Suprapubic skin (tissue), 3 donors: ENCODE measurements around the gene MED26.

Experiments
- POLR2A ChIP-seq, 2 donors: fragments of 450-650 bp; IDR thresholded peaks; one replicate each; pipeline ENCODE4 v1.6.1; 2017; ENCODE audit warnings: antibody characterized with exemption in 2 of 2, mild to moderate bottlenecking in 2 of 2, moderate library complexity in 2 of 2
- TF ChIP-seq, protein P1 (sequence below), 2 donors: fragments of 200-600 bp in 1 of 2; fragments of 450-650 bp in 1 of 2; sonication (generic) in 1 of 2; IDR thresholded peaks; one replicate each; pipeline ENCODE4 v1.5.1; 2016 to 2019; ENCODE audit warnings: antibody characterized with exemption in 2 of 2, mild to moderate bottlenecking in 1 of 2, moderate library complexity in 1 of 2

DNA sequence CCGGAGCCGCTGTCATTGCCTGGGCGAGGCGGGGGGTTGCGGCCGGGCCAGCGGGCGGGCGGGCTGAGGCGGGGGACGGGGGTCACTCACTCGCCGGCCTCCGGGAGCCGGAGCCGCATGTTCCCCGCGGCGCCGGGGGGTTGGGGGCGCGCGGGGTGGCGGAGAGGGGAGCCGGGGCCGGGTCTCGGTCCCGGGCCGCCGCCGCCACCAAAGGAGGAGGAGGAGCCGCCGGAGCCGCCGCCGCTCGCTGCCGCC lies 149 bp downstream of the MED26 start:
- TF ChIP-seq, protein P1, sequence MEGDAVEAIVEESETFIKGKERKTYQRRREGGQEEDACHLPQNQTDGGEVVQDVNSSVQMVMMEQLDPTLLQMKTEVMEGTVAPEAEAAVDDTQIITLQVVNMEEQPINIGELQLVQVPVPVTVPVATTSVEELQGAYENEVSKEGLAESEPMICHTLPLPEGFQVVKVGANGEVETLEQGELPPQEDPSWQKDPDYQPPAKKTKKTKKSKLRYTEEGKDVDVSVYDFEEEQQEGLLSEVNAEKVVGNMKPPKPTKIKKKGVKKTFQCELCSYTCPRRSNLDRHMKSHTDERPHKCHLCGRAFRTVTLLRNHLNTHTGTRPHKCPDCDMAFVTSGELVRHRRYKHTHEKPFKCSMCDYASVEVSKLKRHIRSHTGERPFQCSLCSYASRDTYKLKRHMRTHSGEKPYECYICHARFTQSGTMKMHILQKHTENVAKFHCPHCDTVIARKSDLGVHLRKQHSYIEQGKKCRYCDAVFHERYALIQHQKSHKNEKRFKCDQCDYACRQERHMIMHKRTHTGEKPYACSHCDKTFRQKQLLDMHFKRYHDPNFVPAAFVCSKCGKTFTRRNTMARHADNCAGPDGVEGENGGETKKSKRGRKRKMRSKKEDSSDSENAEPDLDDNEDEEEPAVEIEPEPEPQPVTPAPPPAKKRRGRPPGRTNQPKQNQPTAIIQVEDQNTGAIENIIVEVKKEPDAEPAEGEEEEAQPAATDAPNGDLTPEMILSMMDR (IDR thresholded peaks at IDR 0.05) = no peak
- no peak for TF ChIP-seq POLR2A (IDR thresholded peaks at IDR 0.05)
